Motor neuron (in vitro differentiated cells): ENCODE measurements around the gene KRTAP9-1. TPM values are rescaled to one million over a fixed set of nuclear protein-coding genes. Genes with fewer than 3 reads are reported as not detected.

Experiments
- ATAC-seq, 8 experiments: fragments of 200-7000 bp; cut with Tn5 transposase; replicated peaks in 6 of 8; 2 replicates each; pipeline ENCODE4 v1.8.0; 2021; ENCODE audit warnings: mild to moderate bottlenecking in 8 of 8, moderate library complexity in 8 of 8
- H3K27ac ChIP-seq, 2 donors: fragments of 250-450 bp; sonication (Bioruptor Pico); 2 replicates each; pipeline ENCODE4 v1.9.0; 2021; ENCODE audit warnings: antibody characterized with exemption in 2 of 2, mild to moderate bottlenecking in 2 of 2, moderate library complexity in 1 of 2
- H3K4me1 ChIP-seq, 2 donors: fragments of 250-450 bp; sonication (Bioruptor Pico); replicated peaks in 1 of 2; 2 replicates each; pipeline ENCODE4 v1.6.1; 2021; ENCODE audit warnings: antibody characterized with exemption in 2 of 2, mild to moderate bottlenecking in 2 of 2, moderate library complexity in 1 of 2
- H3K4me3 ChIP-seq, 5 donors: fragments of 250-450 bp; sonication (Bioruptor Pico); 2 replicates each; pipeline ENCODE4 v1.9.0; 2021; ENCODE audit warnings: antibody characterized with exemption in 5 of 5, mild to moderate bottlenecking in 5 of 5, moderate library complexity in 4 of 5
- WGBS, 10 experiments: fragments of 450-650 bp; shearing (Covaris generic); methylation state at CpG; one replicate each; pipeline ENCODE4 v1.0.0; 2022; 5-methylcytosine and 5-hydroxymethylcytosine counted together
- in situ Hi-C, 9 experiments: fragments of 400-800 bp; cut with MboI; loops; one replicate each; pipeline ENCODE4 v1.15.0; 2021; ENCODE audit warnings: low sequenced_read_pairs in 9 of 9, low pct_unique_long_range_greater_than_20kb in 2 of 9; ENCODE audit not compliant: unreplicated experiment in 9 of 9
- total RNA-seq, 8 experiments: library from RNA; unstranded; fragments of 300-600 nt; gene quantifications; 2 replicates each; pipeline versions ENCODE4 v1.2.3 to v1.2.4, GENCODE V29; 2022

Gene KRTAP9-1
- total RNA-seq, 8 experiments from 2014 or later, result not detected

GRCh38 chr17:41163828-41164227, 25.9 kb upstream of the KRTAP9-1 start:
- Histone ChIP-seq H3K4me1 (no peaks in the 10 kb centered on the region), H3K4me3 (no peak overlapping the region), H3K27ac (no peak overlapping the region)
- ATAC-seq, result no peak
- in situ Hi-C loops, result no loop called here
- 46 to 100% (median 69%) methylated on average over 1 to 7 of the region's 7 CpGs; no CpG with 5 or more reads in 1 of the 10 experiments for WGBS, 10 experiments

- no peaks in the 10 kb centered on the region for H3K4me1 ChIP-seq
- no peak overlapping the region for H3K27ac ChIP-seq
- 40 to 90% (median 74%) methylated on average over 1 to 4 of the region's 7 CpGs; no CpG with 5 or more reads in 5 of the 10 experiments for WGBS, 10 experiments
- in situ Hi-C loops, result no loop called here
- H3K4me3 ChIP-seq, result no peak overlapping the region
- ATAC-seq, result no peak
These were observed 22.1 kb upstream of the KRTAP9-1 start for GRCh38 chr17:41167561-41167960.

- no peak for ATAC-seq
- Histone ChIP-seq H3K27ac (no peak within 1 kb of the TSS), H3K4me3 (no peak within 1 kb of the TSS), H3K4me1 (no peaks in the 10 kb centered on the region)
- in situ Hi-C loops, result no loop called here
- WGBS, 10 experiments, result 80% methylated on average over 1 of the region's 1 CpG; no CpG with 5 or more reads in 9 of the 10 experiments
These were observed 21.6 kb upstream of the KRTAP9-1 start, which contains the start of gene KRTAP4-3 for GRCh38 chr17:41168121-41168520. Gene KRTAP4-3 (minus strand): TSS chr17:41168221. CDS start chr17:41168172, 49 bp downstream.

- in situ Hi-C loops, result no loop called here
- H3K4me3 ChIP-seq, result no peak overlapping the region
These were observed 17.8 kb upstream of the KRTAP9-1 start for GRCh38 chr17:41171886-41172285.

GRCh38 chr17:41176744-41177387, 12.8 kb upstream of the KRTAP9-1 start:
- no peak for ATAC-seq
- WGBS, 10 experiments, result 45 to 100% (median 84%) methylated on average over 1 to 3 of the region's 3 CpGs; no CpG with 5 or more reads in 1 of the 10 experiments
- Histone ChIP-seq H3K4me3 (no peak overlapping the region), H3K4me1 (no peaks in the 10 kb centered on the region), H3K27ac (no peak overlapping the region)
- in situ Hi-C loops, result no loop called here

More at GRCh38 chr17:41171886-41172285, 17.8 kb upstream of the KRTAP9-1 start:
- Histone ChIP-seq H3K4me1 (no peaks in the 10 kb centered on the region), H3K27ac (no peak overlapping the region)
- 0 to 100% (median 67%) methylated on average over 1 to 2 of the region's 2 CpGs; no CpG with 5 or more reads in 3 of the 10 experiments for WGBS, 10 experiments
- no peak for ATAC-seq

DNA sequence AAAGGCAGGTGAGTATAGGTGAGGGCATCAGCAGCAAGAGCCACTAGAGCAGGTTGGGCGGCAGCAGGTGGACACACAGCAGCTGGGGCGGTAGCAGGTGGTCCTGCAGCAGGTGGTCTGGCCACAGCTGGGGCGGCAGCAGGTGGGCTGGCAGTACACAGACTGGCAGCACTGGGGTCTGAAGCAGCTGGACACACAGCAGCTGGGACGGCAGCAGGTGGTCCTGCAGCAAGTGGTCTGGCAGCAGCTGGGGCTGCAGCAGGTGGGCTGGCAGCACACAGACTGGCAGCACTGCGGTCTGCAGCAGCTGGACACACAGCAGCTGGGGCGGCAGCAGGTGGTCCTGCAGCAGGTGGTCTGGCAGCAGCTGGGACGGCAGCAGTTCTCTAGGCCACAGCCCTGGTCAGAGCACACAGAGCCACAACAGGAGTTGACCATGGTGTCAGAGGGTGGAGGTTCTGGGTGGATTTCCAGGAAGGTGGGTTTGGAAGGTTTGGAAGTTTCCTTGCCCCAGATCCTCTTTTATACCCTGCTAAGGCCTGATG, 11.9 kb upstream of the KRTAP9-1 start, which contains the start of gene KRTAP4-2:
Gene KRTAP4-2, minus strand, starts transcription at position 495 of the 545 bp plus-strand sequence. Its CDS starts 57 bp downstream, at position 438.
- H3K4me3 ChIP-seq, result no peak within 1 kb of the TSS
- in situ Hi-C loops, result no loop called here
- no peak for ATAC-seq
- 80 to 100% (median 95%) methylated on average over 1 to 4 of the region's 7 CpGs; no CpG with 5 or more reads in 7 of the 10 experiments for WGBS, 10 experiments
- H3K27ac ChIP-seq, result no peak within 1 kb of the TSS
- H3K4me1 ChIP-seq, result no peaks in the 10 kb centered on the region

- H3K4me3 ChIP-seq, result no peak overlapping the region
- in situ Hi-C loops, result no loop called here
- H3K27ac ChIP-seq, result no peak overlapping the region
- 40 to 100% (median 92%) methylated on average over 1 to 3 of the region's 3 CpGs; no CpG with 5 or more reads in 5 of the 10 experiments for WGBS, 10 experiments
- ATAC-seq, result peak in 2 of 8 experiments; percentile 33 to 41
- no peaks in the 10 kb centered on the region for H3K4me1 ChIP-seq
These were observed 11.3 kb upstream of the KRTAP9-1 start for GRCh38 chr17:41178341-41178740.

DNA sequence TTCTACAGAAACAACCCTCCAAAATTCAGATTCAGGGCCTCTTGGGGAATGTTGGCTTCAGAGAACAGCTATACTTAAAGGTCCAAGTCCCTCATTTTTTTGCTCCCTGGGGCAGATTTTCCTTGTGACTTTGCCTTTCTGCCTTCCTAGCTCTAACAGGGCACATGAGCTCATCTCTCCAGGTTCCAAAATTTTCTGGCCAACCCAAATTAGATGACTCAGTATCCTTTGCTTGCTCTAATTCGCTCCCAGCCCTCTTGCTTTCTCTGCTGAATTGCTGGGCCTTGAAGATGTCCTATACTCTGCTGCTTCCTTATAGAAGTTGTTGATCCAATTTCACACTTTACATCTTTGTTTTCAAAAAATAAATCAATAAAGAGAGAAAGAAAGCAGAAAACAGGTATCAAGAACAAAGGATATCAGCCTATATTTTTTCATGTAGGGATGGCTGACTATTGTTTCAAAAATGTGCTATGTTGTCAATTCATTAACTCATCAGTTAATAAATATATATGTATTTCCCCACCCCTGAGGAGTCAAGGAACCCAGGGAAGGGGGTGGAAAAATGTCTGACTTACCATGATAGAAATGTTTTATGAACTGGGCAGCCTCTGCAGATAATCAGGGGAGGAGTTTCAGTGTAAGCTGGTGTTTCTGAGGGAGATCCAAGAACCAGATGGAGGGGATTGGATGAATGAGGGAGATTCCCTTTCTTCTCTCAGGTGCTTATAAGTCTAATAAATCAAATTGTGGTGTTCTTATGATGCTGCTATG, 10.7 kb upstream of the KRTAP9-1 start:
- ATAC-seq, result no peak
- Histone ChIP-seq H3K4me1 (no peaks in the 10 kb centered on the region), H3K27ac (no peak overlapping the region), H3K4me3 (no peak overlapping the region)
- 33 to 100% (median 80%) methylated on average over 1 of the region's 1 CpG; no CpG with 5 or more reads in 1 of the 10 experiments for WGBS, 10 experiments
- in situ Hi-C loops, result no loop called here

GRCh38 chr17:41184480-41184961, 5.2 kb upstream of the KRTAP9-1 start, which contains the start of gene KRTAP4-1:
Gene KRTAP4-1 (minus strand): TSS chr17:41184911. CDS start chr17:41184854, 57 bp downstream.
- no peak within 1 kb of the TSS for H3K27ac ChIP-seq
- no peaks in the 10 kb centered on the region for H3K4me1 ChIP-seq
- in situ Hi-C loops, result no loop called here
- no peak for ATAC-seq
- 0 to 60% (median 0%) methylated on average over 1 to 2 of the region's 9 CpGs; no CpG with 5 or more reads in 3 of the 10 experiments for WGBS, 10 experiments
- no peak within 1 kb of the TSS for H3K4me3 ChIP-seq

DNA sequence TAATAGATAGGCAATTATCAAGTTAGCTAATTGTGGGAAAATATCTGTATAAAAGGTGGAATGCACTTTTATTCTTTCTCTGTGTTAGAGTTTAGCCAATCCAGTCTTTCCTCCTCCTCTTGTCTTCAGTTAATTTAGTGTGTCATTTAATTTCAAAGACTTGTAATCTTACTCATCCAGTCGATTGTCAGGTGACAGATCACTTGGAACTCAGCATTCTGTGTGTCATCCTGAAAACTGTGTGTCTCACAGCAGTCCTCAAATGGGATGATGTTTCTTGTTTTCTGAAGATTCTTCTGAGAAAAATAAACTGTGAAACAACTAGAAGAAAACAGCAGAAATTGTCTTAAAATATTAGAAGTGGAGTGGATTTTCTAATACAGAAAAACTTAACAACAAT, 4.7 kb upstream of the KRTAP9-1 start:
- H3K27ac ChIP-seq, result no peak overlapping the region
- H3K4me1 ChIP-seq, result no peaks in the 10 kb centered on the region
- in situ Hi-C loops, result no loop called here
- WGBS, 10 experiments, result 0 to 63% (median 27%) methylated on average over 1 of the region's 1 CpG; no CpG with 5 or more reads in 2 of the 10 experiments
- ATAC-seq, result no peak
- H3K4me3 ChIP-seq, result no peak overlapping the region

DNA sequence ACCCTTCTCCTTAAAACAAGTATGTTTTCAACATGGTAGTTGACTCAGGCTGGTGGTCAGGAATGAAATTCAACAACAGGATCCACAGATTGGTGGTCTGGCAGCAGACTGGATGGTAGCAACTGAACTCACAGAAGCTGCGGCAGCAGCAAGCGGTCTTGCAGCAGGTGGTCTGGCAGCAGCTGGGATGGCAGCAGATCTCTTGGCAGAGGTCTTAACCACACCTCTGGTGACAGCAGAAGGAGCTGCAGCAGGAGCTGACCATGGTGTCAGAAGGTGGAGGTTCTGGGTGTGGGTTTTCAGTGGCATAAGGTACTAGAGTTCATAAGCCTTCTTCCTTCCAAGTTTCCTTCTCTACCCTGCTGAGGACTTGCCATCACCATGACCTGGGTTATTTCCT, 2.8 kb upstream of the KRTAP9-1 start:
- no peak for ATAC-seq
- 58 to 100% methylated on average over 1 to 2 of the region's 2 CpGs; no CpG with 5 or more reads in 8 of the 10 experiments for WGBS, 10 experiments

DNA sequence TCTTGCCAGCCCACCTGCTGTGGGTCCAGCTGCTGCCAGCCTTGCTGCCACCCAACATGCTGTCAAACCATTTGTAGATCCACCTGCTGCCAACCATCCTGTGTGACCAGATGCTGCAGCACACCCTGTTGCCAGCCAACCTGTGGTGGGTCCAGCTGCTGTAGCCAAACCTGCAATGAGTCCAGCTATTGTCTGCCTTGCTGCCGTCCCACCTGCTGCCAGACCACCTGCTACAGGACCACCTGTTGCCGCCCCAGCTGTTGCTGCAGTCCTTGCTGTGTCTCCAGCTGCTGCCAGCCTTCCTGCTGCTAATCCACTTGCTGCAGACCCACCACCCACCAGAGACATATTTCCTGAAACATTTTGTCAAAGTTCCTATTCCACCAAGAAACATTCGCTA, 641 bp downstream of the KRTAP9-1 start:
- Histone ChIP-seq H3K27ac (no peak overlapping the region), H3K4me3 (no peak overlapping the region), H3K4me1 (no peaks in the 10 kb centered on the region)
- 41 to 100% (median 79%) methylated on average over 1 to 3 of the region's 3 CpGs; no CpG with 5 or more reads in 2 of the 10 experiments for WGBS, 10 experiments
- no peak for ATAC-seq
- in situ Hi-C loops, result no loop called here

More for the DNA sequence above, 2.8 kb upstream of the KRTAP9-1 start:
- in situ Hi-C loops, result no loop called here
- H3K27ac ChIP-seq, result no peak overlapping the region
- no peaks in the 10 kb centered on the region for H3K4me1 ChIP-seq
- no peak overlapping the region for H3K4me3 ChIP-seq

DNA sequence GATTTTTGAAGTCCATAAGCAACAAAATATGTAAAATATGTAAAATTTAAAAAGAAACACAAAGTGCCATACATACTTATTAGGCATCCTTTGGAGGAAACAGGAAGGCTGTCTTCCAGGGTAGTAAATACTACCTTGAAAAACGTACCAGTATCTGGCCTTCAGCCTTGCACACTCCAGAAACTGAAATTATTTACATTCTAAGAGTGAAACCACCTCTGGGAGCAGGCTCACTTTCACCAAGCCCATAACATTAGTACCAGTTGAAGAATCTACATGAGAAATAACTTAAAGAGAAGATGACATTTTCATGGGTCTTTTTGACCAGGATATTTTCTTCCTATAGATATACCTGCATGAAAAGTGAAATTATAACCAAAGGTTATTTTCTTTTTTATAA, 6.4 kb downstream of the KRTAP9-1 start:
- no peak overlapping the region for H3K27ac ChIP-seq
- H3K4me1 ChIP-seq, result no peaks in the 10 kb centered on the region
- no peak for ATAC-seq
- 0 to 50% (median 25%) methylated on average over 1 of the region's 1 CpG; no CpG with 5 or more reads in 2 of the 10 experiments for WGBS, 10 experiments
- no peak overlapping the region for H3K4me3 ChIP-seq
- in situ Hi-C loops, result no loop called here
